Rectal smooth muscle tissue (tissue), 1 donor: ENCODE measurements around the gene MROH7.

Experiments used
- H3K27ac ChIP-seq: one replicate; pipeline ENCODE4 v1.7.0; 2013; ENCODE audit warnings: low read depth, low read length, inconsistent platforms
- H3K27me3 ChIP-seq: one replicate; pipeline ENCODE4 v1.7.0; 2013; ENCODE audit warnings: low read length; ENCODE audit not compliant: control insufficient read depth, insufficient read depth
- H3K36me3 ChIP-seq: one replicate; pipeline ENCODE4 v1.7.0; 2013; ENCODE audit warnings: low read length; ENCODE audit not compliant: control insufficient read depth, insufficient read depth
- H3K4me1 ChIP-seq: one replicate; pipeline ENCODE4 v1.7.0; 2013; ENCODE audit warnings: low read length; ENCODE audit not compliant: control insufficient read depth, insufficient read depth
- H3K4me3 ChIP-seq: one replicate; pipeline ENCODE4 v1.7.0; 2013; ENCODE audit warnings: low read length
- H3K9ac ChIP-seq: one replicate; pipeline ENCODE4 v1.7.0; 2013; ENCODE audit warnings: low read length

MROH7 gene

DNA sequence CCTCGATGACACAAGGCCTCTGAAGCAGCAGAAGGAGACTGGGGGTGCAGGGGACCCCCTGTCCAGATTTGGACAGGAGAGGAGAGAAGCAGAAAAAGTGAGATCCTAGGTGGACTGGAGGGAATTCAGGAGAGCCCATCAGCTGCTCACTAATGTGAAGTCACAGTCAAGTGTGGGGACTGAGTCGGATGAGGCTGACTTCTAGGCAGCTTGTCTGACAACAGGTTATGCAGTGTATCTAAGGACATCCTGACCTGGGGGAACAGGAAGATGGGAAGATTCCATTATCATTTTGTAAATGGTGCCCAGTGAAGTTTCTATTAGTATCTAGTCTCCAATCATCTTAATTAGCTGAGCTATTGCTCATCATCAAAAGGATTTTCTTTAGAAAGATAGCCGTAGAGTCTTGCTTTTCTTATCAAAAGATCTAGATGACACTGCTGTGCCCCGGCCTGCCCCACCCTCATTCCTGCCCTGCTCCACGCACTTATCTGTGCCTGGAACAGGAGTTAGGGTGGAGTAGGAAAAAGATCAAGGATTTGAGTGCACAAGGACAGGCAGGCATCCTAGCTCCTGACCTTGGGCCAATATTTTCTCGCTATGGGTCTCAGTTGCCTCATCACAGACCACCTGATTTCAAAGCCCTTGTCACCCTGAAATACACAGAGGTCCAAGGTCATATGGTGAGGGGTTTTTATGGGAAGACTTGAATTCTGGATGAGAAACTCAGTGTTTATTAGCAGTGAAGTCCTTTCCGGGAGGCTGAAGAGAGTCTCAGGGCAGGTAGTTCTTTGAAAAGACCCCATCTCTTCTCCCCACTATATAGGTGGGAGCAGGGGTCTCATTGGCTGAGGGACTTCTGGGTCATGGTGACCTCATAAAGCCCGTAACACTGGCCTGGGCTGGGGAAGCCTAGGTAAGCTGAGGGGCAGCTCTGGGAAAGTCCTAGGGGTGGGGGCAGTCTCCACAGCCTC, at the start of gene MROH7:
Gene MROH7, plus strand, starts transcription at position 924 of the 974 bp plus-strand sequence. CDS start 11,141 bp downstream, outside the sequence.
- Histone ChIP-seq H3K27me3 (no peaks in the 10 kb centered on the region), H3K36me3 (no peaks in the 10 kb centered on the region), H3K9ac (no peak within 1 kb of the TSS), H3K4me3 (no peak within 1 kb of the TSS), H3K27ac (no peak within 1 kb of the TSS), H3K4me1 (peaks cover 3% of the 10 kb centered on the region)

DNA sequence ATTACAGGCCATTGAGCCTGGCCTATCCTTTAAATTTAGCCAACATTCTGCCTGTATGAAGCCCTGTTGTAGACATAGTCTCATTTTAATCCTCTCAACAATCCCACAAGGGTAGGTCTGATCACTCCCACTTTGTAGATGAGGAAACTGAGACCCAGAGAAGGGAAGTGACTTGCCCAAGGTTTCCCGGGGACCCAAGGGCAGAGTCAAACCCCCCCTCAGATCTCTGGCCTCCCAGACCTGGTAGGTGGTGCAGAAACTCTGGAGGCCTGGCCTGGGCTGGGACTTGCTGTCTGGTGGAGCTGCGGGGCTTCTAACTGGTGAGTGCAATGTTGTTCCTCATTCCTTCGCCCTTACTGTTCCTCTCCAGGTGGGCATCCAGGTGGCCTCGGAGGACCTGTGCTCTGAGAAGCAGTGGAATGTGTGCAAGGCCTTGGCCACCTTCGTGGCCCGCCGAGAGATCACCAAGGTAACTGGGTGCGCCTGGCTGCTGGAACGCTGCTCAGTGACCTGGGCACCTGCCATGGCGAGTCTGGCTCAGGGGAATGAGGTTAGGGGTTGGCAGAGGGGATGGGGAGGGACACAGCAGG, 47.9 kb upstream of the MROH7 start:
- Histone ChIP-seq H3K27ac (no peak overlapping the region), H3K36me3 (peaks cover 19% of the 10 kb centered on the region), H3K4me1 (no peaks in the 10 kb centered on the region), H3K4me3 (no peak overlapping the region), H3K9ac (no peak overlapping the region), H3K27me3 (no peaks in the 10 kb centered on the region)

DNA sequence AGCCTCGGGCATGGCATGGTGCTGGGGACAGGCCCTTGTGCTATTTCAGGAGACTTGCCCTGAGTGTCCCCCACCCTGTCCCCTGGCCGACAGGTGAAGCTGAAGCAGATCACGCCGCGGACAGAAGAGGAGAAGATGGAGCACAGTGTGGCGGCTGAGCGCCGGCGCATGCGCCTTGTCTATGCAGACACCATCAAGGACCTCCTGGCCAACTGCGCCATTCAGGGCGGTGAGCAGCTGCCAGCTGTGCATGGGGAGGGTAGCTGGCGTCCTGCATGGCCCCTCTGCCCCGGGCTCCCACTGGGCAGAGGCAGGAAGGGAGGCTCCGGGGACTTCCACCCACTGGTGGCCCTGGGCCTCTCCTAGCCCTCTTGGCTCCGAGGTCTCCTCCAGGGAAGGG, 47.1 kb upstream of the MROH7 start:
- no peak overlapping the region for H3K9ac ChIP-seq
- H3K36me3 ChIP-seq, result peaks cover 21% of the 10 kb centered on the region
- no peak overlapping the region for H3K27ac ChIP-seq
- no peak overlapping the region for H3K4me3 ChIP-seq
- no peaks in the 10 kb centered on the region for H3K4me1 ChIP-seq
- no peaks in the 10 kb centered on the region for H3K27me3 ChIP-seq

DNA sequence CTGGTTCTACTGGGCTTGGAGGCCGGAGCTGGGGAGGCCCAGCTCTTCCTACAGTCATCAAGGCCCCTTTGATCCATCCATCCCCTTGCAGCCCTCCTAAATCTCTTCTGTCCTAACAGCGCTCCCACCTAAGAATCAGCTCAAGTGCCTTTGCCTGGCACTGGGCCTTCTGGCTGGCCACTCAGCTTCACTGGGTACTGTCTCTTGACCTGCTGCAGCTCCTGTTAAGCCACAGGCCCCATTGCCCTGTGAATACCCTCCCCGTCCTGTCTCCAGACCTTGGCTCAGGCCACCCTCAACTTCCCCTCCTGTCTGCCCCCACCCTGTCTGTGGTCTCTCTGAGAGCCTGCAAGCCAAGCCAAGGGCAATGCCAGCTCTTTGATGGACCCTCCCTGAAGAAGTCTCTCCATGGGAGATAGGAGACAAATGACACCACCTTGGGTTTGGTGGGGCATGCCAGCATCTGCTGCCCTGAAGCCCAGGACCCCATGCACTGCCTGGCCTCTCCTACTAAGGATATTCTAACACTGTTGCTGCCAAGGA, 45.6 kb upstream of the MROH7 start:
- peaks cover 26% of the 10 kb centered on the region for H3K36me3 ChIP-seq
- no peak overlapping the region for H3K4me3 ChIP-seq
- no peaks in the 10 kb centered on the region for H3K27me3 ChIP-seq
- no peaks in the 10 kb centered on the region for H3K4me1 ChIP-seq
- H3K27ac ChIP-seq, result no peak overlapping the region
- H3K9ac ChIP-seq, result no peak overlapping the region

DNA sequence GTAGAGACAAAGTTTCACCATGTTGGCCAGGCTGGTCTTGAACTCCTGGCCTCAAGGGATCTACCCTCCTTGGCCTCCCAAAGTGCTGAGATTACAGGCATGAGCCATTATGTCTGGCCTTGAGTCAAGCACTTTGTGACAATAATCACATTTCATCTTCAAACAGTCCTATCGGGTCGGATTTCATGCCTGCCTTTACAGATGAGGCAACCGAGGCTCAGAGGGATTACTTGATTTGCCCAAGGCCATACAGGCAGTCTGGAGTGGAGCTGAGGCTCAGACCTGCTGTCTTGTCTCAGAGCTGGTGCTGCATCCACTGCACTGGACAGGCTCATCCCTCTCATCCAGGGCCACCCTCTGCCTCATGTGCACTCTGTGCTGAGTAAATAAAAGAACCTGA, 44.8 kb upstream of the MROH7 start:
- Histone ChIP-seq H3K4me3 (no peak overlapping the region), H3K36me3 (peaks cover 26% of the 10 kb centered on the region), H3K4me1 (no peaks in the 10 kb centered on the region), H3K9ac (no peak overlapping the region), H3K27ac (no peak overlapping the region), H3K27me3 (no peaks in the 10 kb centered on the region)

DNA sequence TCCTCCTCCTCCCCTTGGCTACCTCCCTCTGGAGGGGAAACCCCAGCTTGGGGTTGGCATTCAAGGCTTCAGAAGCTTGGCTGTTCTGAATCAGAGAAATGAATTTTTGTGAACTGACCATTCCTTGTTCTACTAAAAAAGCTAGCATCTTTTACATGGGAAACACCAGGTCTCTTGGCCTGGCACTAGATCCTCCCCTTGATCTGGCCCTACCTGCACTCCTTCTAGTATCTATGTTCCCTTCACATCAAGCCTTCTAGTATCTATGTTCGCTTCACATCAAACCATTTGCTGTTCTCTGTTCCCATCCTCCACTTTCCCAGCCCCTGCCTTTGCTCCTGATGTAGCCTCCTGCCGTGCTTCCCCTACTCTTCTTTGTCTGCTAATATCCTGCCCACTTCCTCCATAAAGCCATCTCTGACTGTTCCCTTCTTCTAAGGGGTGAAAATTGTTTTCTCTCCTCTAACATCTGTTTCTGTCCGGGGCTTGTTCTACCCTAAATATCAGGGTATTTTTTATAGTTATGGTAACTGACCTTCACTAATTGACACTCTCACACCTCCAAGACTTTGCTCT, 44.0 kb upstream of the MROH7 start:
- Histone ChIP-seq H3K9ac (no peak overlapping the region), H3K27ac (no peak overlapping the region), H3K4me1 (no peaks in the 10 kb centered on the region), H3K27me3 (no peaks in the 10 kb centered on the region), H3K36me3 (peaks cover 26% of the 10 kb centered on the region), H3K4me3 (no peak overlapping the region)

DNA sequence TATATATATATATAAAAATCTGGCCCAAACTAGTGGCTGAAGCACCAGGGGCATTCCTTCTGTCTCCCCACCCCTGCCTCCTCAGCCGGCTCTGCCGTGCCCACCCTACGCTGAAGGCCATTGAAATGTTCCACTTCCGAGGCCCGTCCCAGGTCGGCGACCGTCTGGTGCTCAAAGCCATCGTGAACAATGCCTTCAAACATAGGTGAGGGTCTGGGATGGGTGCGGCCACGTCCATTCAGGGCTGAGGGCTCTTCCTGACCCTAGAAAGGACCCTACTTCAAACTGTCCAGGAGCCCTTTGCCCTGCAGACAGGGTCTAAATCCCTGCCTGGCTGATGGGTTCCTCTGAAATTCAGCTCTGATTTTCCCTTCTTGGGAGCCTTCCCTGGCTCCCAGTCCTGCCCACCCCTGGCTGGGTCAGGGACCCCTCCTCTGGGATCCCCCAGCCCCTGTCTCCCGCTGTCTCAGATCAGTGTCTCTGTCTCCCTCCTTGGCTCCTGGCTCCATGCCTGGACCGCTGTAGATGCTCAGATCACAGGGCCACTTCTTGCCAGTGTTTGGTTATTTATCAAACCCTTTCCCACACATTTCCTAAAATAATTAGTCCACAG, 42.3 kb upstream of the MROH7 start:
- H3K27ac ChIP-seq, result no peak overlapping the region
- H3K9ac ChIP-seq, result no peak overlapping the region
- H3K4me3 ChIP-seq, result no peak overlapping the region
- no peaks in the 10 kb centered on the region for H3K4me1 ChIP-seq
- H3K27me3 ChIP-seq, result no peaks in the 10 kb centered on the region
- peaks cover 20% of the 10 kb centered on the region for H3K36me3 ChIP-seq

DNA sequence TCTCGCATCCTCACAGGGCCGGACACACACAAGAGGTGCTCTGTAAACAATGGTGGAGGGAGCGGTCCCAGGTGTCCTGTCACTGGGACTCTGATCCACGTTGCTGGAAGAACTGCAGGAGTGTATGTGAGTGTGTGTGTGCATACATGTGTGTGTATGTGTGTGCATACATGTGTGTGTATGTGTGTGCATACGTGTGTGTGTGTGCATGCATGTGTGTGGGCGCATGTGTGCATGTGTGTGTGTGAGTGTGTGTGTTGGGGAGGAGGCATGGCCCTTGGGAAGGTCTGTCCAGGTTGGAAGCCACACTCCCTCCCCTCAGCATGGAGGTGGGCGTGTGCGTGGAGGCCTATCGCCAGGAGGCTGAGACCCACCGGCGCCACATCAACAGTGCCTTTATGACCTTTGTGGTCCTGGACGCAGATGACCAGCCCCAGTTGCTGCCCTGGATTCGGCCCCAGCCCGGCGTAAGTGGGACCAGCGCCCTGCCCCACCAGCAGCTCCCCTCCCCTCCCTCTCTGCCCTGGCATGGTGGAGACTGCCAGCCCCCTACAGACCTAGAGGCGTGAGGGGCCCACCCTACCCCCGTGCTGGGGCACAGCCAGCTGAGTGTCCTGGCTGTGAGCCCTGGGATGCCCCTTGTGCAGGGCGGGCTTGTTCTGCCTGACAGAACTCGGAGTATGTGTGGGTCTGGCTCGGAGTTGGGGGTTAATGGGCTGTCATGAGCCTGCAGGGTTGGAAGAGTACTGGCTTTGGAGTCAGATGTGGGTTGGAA, 40.5 kb upstream of the MROH7 start:
- no peak overlapping the region for H3K27ac ChIP-seq
- H3K9ac ChIP-seq, result no peak overlapping the region
- H3K4me3 ChIP-seq, result no peak overlapping the region
- no peaks in the 10 kb centered on the region for H3K27me3 ChIP-seq
- H3K36me3 ChIP-seq, result peaks cover 16% of the 10 kb centered on the region
- no peaks in the 10 kb centered on the region for H3K4me1 ChIP-seq

DNA sequence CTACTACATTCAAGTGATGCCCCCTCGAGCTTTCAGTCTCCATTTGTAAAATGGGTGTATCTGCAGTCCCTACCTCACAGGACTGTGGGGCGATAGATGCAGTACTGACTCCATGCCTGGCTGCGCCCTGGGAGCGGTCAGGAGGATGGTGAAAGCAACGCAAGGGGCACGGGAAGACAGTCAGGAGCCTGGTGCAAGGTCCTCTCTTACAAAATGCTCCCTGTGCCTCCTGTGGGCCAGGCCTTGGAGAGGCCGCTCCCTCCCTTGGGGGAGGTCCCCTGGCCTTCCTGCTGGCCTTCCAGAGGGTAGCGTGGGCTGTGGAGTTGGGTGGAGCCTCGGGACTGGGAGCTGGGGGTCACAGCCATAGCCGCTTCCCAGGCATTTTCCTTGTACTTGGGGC, 39.9 kb upstream of the MROH7 start:
- Histone ChIP-seq H3K36me3 (peaks cover 15% of the 10 kb centered on the region), H3K27ac (no peak overlapping the region), H3K9ac (no peak overlapping the region), H3K27me3 (no peaks in the 10 kb centered on the region), H3K4me3 (no peak overlapping the region), H3K4me1 (no peaks in the 10 kb centered on the region)

DNA sequence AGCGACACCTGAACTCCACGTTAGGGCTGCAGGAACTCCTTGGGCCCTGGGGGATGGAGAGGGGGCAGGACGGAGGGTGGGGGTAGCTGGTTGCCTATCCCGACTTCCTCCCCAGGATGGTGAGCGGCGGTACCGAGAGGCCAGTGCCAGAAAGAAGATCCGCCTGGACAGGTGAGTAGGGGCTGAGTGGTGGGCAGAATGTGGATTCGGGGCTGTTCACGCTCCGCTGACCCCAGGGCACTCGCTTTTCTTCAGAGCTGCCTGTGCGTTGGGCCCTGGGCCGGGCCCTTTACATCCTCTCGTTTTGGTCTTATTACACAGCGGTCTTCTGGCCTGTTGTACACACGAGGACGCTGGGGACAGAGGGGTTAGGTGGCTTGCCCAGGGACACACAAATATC, 39.0 kb upstream of the MROH7 start:
- Histone ChIP-seq H3K27me3 (no peaks in the 10 kb centered on the region), H3K4me3 (no peak overlapping the region), H3K27ac (no peak overlapping the region), H3K4me1 (no peaks in the 10 kb centered on the region), H3K36me3 (peaks cover 15% of the 10 kb centered on the region), H3K9ac (no peak overlapping the region)

DNA sequence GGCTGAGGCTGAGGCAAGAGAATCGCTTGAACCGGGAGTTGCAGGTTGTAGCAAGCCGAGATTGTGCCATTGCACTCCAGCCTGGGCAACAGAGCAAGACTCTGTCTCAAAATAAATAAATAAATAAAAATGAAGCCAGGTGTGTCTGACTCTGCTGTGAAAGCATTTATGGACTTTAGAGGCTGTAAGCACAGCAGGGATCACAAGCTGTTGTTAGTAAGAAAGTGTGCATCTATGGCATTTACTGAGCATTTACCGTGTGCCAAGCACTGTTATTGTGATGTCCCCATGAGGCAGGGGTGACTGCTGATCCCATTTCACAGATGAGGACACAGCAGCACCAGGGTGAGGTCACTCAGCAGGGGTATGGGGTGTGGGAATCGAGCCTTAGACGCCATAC, 38.3 kb upstream of the MROH7 start:
- Histone ChIP-seq H3K36me3 (peaks cover 17% of the 10 kb centered on the region), H3K4me1 (no peaks in the 10 kb centered on the region), H3K9ac (no peak overlapping the region), H3K27me3 (no peaks in the 10 kb centered on the region), H3K27ac (no peak overlapping the region), H3K4me3 (no peak overlapping the region)
